Stimulated activated naive CD8-positive, alpha-beta T cell treated with anti-CD3 and anti-CD28 coated beads, Interleukin-15, amount 100 ng/mL, for 72 hours (primary cell): ENCODE data around the gene MEI1.
A peak's percentile ranks its signal among the peaks of the same experiment; 100 is the strongest.
"Not testable (repeated sequence)": the region's sequence is repeated elsewhere in the genome, so short reads cannot be mapped to it uniquely, and the experiment has no call there.

Source experiments
- ATAC-seq: fragments of 150-1000 bp; cut with Tn5 transposase; 2 replicates; pipeline ENCODE4 v1.10.0; 2021; ENCODE audit warnings: mild to moderate bottlenecking, moderate library complexity
- DNase-seq, 2 donors: peaks; one replicate each; pipeline ENCODE4 v3.0.0; 2021 to 2022
- H3K27ac Mint-ChIP-seq, 2 donors: one replicate each; pipeline ENCODE4 v1.8.0; 2022; ENCODE audit warnings: mild to moderate bottlenecking in 2 of 2, mixed read lengths in 2 of 2, moderate library complexity in 2 of 2
- H3K27me3 Mint-ChIP-seq: one replicate; pipeline ENCODE4 v1.8.0; 2022; ENCODE audit warnings: mixed read lengths
- H3K4me1 Mint-ChIP-seq: one replicate; pipeline ENCODE4 v1.8.0; 2022; ENCODE audit warnings: mild to moderate bottlenecking, mixed read lengths
- H3K4me3 Mint-ChIP-seq, 2 donors: one replicate each; pipeline ENCODE4 v1.8.0; 2022; ENCODE audit warnings: mild to moderate bottlenecking in 2 of 2, mixed read lengths in 2 of 2, moderate library complexity in 1 of 2
- H3K9me3 Mint-ChIP-seq, 2 donors: one replicate each; pipeline ENCODE4 v1.8.0; 2022; ENCODE audit warnings: mixed read lengths in 2 of 2

MEI1 gene

GRCh38 chr22:41697126-41697775 is 2.1 kb upstream of the MEI1 start:
- peak; percentile 81 to 84 for DNase-seq
- Mint-ChIP-seq H3K27ac (peak overlapping the region in 1 of 2 donors; percentile 29), H3K4me3 (peak overlapping the region; percentile 23 to 65), H3K9me3 (no peaks in the 10 kb centered on the region), H3K27me3 (no peaks in the 10 kb centered on the region), H3K4me1 (peaks cover 14% of the 10 kb centered on the region)
- peak; percentile 75 for ATAC-seq

- no peaks in the 10 kb centered on the region for H3K27me3 Mint-ChIP-seq
- no peak overlapping the region for H3K27ac Mint-ChIP-seq
- no peaks in the 10 kb centered on the region for H3K9me3 Mint-ChIP-seq
- peaks cover 14% of the 10 kb centered on the region for H3K4me1 Mint-ChIP-seq
- no peak for ATAC-seq
- DNase-seq = no peak
- peak overlapping the region in 1 of 2 donors; percentile 29 for H3K4me3 Mint-ChIP-seq
Observed at GRCh38 chr22:41700108-41700364, 733 bp downstream of the MEI1 start.

- Mint-ChIP-seq H3K27ac (no peak overlapping the region), H3K9me3 (no peaks in the 10 kb centered on the region), H3K27me3 (no peaks in the 10 kb centered on the region), H3K4me3 (no peak overlapping the region), H3K4me1 (peaks cover 6% of the 10 kb centered on the region)
- DNase-seq (no peak), ATAC-seq (no peak)
Observed at GRCh38 chr22:41702763-41703162, 3.5 kb downstream of the MEI1 start.

- Mint-ChIP-seq H3K27me3 (no peaks in the 10 kb centered on the region), H3K27ac (no peak overlapping the region), H3K4me3 (no peak overlapping the region), H3K9me3 (no peaks in the 10 kb centered on the region), H3K4me1 (no peaks in the 10 kb centered on the region)
- DNase-seq = no peak
- ATAC-seq = no peak
Observed at GRCh38 chr22:41709341-41709740, 10.0 kb downstream of the MEI1 start.

- no peaks in the 10 kb centered on the region for H3K9me3 Mint-ChIP-seq
- no peak for DNase-seq
- H3K27ac Mint-ChIP-seq = no peak overlapping the region
- no peak for ATAC-seq
- no peaks in the 10 kb centered on the region for H3K27me3 Mint-ChIP-seq
- no peaks in the 10 kb centered on the region for H3K4me1 Mint-ChIP-seq
- H3K4me3 Mint-ChIP-seq = no peak overlapping the region
Observed at GRCh38 chr22:41713004-41713403, 13.7 kb downstream of the MEI1 start.

- Mint-ChIP-seq H3K27ac (no peak overlapping the region), H3K9me3 (no peaks in the 10 kb centered on the region), H3K27me3 (no peaks in the 10 kb centered on the region), H3K4me1 (no peaks in the 10 kb centered on the region), H3K4me3 (no peak overlapping the region)
- DNase-seq (no peak), ATAC-seq (no peak)
Observed at GRCh38 chr22:41722496-41722895, 23.2 kb downstream of the MEI1 start.

GRCh38 chr22:41725510-41726110 is 26.3 kb downstream of the MEI1 start:
- H3K27me3 Mint-ChIP-seq = no peaks in the 10 kb centered on the region
- no peak for ATAC-seq

GRCh38 chr22:41731609-41732008 is 32.3 kb downstream of the MEI1 start:
- H3K4me1 Mint-ChIP-seq = no peaks in the 10 kb centered on the region
- no peak overlapping the region for H3K27ac Mint-ChIP-seq
- no peaks in the 10 kb centered on the region for H3K9me3 Mint-ChIP-seq
- DNase-seq = no peak
- no peak for ATAC-seq
- no peak overlapping the region for H3K4me3 Mint-ChIP-seq
- H3K27me3 Mint-ChIP-seq = no peaks in the 10 kb centered on the region

More at GRCh38 chr22:41725510-41726110, 26.3 kb downstream of the MEI1 start:
- H3K27ac Mint-ChIP-seq = peak overlapping the region in 1 of 2 donors; percentile 4
- H3K9me3 Mint-ChIP-seq = no peaks in the 10 kb centered on the region
- H3K4me3 Mint-ChIP-seq = no peak overlapping the region
- H3K4me1 Mint-ChIP-seq = no peaks in the 10 kb centered on the region
- DNase-seq = no peak

GRCh38 chr22:41732096-41732772 is 32.9 kb downstream of the MEI1 start:
- Mint-ChIP-seq H3K27me3 (no peaks in the 10 kb centered on the region), H3K27ac (no peak overlapping the region), H3K4me1 (no peaks in the 10 kb centered on the region), H3K4me3 (no peak overlapping the region), H3K9me3 (no peaks in the 10 kb centered on the region)
- ATAC-seq (no peak), DNase-seq (no peak)

GRCh38 chr22:41733241-41733640 is 33.9 kb downstream of the MEI1 start:
- not testable (repeated sequence) for H3K27ac Mint-ChIP-seq, H3K27me3 Mint-ChIP-seq, H3K4me3 Mint-ChIP-seq, H3K4me1 Mint-ChIP-seq, DNase-seq, ATAC-seq, H3K9me3 Mint-ChIP-seq

- DNase-seq (no peak), ATAC-seq (no peak)
- Mint-ChIP-seq H3K27me3 (no peaks in the 10 kb centered on the region), H3K9me3 (no peaks in the 10 kb centered on the region), H3K4me3 (no peak overlapping the region), H3K4me1 (peaks cover 8% of the 10 kb centered on the region), H3K27ac (peak overlapping the region in 1 of 2 donors; percentile 16)
Observed at GRCh38 chr22:41739576-41739975, 40.3 kb downstream of the MEI1 start.

- Mint-ChIP-seq H3K4me1 (peaks cover 13% of the 10 kb centered on the region), H3K27me3 (no peaks in the 10 kb centered on the region), H3K27ac (no peak overlapping the region), H3K9me3 (no peaks in the 10 kb centered on the region), H3K4me3 (no peak overlapping the region)
- ATAC-seq (no peak), DNase-seq (no peak)
Observed at GRCh38 chr22:41742918-41743317, 43.6 kb downstream of the MEI1 start.

- ATAC-seq = no peak
- H3K27me3 Mint-ChIP-seq = peaks cover 18% of the 10 kb centered on the region
- no peaks in the 10 kb centered on the region for H3K9me3 Mint-ChIP-seq
- peaks cover 6% of the 10 kb centered on the region for H3K4me1 Mint-ChIP-seq
- DNase-seq = no peak
- no peak overlapping the region for H3K27ac Mint-ChIP-seq
- no peak overlapping the region for H3K4me3 Mint-ChIP-seq
Observed at GRCh38 chr22:41745968-41746367, 46.7 kb downstream of the MEI1 start.

GRCh38 chr22:41746567-41747400 is 47.5 kb downstream of the MEI1 start:
- H3K4me3 Mint-ChIP-seq = no peak overlapping the region
- peaks cover 6% of the 10 kb centered on the region for H3K4me1 Mint-ChIP-seq
- DNase-seq = peak; percentile 31 to 38
- no peaks in the 10 kb centered on the region for H3K9me3 Mint-ChIP-seq
- H3K27ac Mint-ChIP-seq = no peak overlapping the region
- H3K27me3 Mint-ChIP-seq = peaks cover 18% of the 10 kb centered on the region
- peak; percentile 82 for ATAC-seq

- Mint-ChIP-seq H3K4me3 (no peak overlapping the region), H3K27me3 (peaks cover 18% of the 10 kb centered on the region), H3K4me1 (no peaks in the 10 kb centered on the region), H3K9me3 (no peaks in the 10 kb centered on the region), H3K27ac (no peak overlapping the region)
- no peak for DNase-seq
- ATAC-seq = no peak
Observed at GRCh38 chr22:41752011-41752970, 53.0 kb downstream of the MEI1 start.
